GM21515 (cell line): ENCODE measurements around the gene SUFU.

Source experiments
- ATAC-seq: cut with Tn5 transposase; IDR thresholded peaks from one replicate; pipeline ENCODE4 v1.9.1; 2021; ENCODE audit not compliant: unreplicated experiment

Gene SUFU

DNA sequence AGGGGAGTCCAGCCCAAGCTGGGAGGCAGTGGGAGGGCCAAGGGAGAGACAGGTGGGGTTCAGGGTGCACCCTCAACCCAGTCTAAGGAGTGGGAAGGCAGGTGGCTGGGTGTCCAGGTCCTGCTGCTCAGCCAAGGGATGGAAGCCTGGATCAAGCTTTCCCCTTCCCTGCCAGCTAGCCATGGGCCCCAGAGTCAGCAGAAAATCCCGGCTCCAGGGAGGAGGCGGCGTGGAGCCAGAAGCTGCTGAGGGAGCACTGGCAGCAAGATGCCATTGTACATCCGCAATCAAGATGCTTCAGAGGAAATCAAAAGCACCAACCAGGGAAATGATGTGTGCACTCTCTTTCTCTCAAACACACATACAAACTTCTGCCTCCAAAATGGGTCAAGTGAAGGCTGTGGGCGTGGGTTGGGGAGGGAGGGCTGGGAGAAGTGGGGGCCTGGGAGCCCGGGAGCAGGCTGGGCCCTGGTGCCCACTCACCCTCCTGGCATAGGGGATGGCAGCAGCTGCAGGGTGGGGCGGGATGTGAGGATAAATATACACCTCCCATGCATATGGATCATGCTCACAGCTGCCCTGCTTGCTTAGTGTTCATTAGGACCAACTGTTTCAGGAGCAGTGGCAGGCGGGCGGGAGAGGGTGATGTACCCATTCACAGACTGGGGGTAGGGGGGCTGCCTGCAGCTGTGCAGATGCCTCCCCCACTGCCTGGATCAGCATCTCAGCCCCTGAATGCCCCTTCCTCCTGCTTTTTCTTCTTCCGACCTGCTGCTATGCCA is 164.7 kb downstream of the SUFU start:
- no peak for ATAC-seq

DNA sequence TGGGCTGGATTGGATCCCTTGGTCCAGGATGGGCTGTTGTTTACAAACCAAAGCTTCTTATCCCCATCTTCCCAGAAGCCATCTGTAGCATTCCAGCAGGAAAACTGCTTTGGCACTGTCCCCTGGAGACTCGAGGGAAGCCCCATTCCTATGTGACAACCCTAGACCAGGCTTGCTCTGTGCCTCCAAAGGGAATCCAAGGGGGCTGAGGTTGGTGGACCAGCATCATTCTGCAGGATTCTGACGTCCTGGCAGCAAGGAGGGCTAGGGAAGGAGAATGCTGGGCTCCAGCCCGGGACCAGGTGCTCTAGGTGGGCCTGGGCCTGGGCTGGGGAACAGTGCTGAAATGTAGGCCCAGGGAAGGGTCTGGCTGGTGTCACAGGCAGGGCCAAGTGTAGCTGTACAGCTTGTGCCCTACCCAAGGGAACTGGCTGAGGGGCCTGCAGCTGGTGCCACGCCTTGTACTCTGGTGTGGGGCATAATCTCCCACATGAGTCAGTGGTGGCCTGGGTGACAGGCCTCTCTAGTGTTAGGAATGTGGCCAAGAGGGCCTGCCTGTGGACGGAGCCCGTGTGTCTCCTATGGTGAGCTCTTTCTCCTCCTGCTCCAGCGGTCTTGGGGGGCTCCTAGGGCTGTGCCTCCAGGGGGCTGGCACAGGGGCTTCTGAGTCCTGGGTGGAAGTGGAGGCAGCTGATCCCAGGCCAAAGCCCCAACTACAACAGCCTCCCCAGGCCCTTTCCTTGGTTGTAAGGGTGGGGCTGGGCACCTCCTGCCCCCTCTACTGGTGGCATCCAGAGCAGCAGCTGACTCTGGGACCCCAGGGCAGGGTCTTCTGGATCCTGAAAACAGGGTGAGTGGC is 165.7 kb downstream of the SUFU start:
- no peak for ATAC-seq

DNA sequence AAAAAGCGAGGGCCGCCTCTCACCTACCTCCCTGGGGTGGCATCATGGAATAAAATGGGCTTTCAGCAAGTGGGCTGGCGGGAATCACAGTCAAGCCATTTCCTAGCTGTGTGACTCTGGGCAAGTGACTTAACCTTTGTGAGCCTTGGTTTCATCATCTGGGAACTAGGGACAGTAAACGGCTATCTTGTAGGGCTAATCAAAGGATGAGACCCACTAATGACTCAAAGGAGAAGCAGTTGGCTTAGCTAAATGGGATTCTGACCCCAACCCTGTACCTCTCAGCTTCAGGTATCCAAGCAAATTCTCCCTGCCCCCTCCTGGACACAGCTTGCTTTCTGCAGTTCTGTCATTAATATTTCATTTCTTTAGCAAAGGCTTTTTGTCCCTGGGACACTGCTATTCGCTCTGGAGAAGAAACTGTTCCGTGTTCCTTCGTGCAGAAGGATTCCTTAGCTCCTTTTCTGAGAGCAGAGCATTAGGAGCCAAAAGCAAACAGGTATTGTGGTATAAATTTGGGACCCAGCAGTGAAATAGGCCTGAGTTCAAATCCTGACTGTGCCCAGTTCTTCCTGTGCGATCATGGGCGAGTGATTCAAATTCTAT is 166.4 kb downstream of the SUFU start:
- ATAC-seq = no peak

DNA sequence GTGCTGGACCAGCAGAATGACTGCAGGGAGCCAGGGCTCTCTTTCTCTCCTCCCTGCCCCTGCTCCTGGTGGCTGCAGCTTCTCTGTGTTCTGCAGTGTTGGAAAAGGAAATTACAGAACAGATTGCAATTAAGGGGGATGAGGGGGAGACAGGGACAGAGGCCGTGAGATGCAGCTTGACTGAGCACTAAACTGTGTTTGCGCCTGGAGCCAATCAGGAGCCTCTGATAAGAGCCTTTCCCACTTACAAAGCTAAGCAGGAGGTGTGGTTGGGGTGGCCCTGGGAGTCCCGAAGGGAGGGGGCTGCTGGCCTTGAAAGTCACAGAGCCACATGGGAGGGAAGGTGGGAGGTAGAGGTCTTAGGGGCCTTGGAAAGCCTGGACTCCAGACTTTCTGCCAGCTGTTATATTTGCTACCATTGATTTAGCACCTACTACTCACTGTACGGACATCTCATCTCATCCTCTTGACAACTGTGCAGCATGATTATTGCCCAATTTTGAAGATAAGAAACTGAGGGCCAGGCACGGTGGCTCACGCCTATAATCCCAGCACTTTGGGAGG is 167.2 kb downstream of the SUFU start:
- ATAC-seq = no peak

DNA sequence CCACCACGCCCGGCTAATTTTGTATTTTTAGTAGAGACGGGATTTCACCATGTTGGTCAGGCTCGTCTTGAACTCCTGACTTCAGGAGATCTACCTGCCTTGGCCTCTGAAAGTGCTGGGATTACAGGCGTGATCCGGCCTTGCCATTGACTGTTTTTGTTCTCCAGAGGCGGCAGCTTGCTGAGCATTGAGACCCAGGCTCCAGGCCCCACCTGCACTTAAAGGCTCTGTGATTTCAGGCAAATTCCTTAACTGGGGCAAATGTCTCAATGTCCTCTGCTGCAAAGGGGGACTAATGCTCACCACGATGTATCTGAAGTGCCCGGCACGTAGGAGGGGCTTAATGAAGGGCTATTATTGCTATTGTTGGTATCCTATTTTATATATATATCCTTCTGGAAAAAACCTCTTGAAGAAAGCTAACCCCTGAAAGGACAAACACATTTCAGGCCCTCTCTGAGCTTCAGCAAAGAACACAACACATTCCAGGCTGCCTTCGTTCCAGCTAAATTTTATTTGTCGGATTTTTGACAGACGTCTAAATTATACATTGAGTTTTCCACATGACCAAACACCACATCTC is 169.6 kb downstream of the SUFU start:
- no peak for ATAC-seq

DNA sequence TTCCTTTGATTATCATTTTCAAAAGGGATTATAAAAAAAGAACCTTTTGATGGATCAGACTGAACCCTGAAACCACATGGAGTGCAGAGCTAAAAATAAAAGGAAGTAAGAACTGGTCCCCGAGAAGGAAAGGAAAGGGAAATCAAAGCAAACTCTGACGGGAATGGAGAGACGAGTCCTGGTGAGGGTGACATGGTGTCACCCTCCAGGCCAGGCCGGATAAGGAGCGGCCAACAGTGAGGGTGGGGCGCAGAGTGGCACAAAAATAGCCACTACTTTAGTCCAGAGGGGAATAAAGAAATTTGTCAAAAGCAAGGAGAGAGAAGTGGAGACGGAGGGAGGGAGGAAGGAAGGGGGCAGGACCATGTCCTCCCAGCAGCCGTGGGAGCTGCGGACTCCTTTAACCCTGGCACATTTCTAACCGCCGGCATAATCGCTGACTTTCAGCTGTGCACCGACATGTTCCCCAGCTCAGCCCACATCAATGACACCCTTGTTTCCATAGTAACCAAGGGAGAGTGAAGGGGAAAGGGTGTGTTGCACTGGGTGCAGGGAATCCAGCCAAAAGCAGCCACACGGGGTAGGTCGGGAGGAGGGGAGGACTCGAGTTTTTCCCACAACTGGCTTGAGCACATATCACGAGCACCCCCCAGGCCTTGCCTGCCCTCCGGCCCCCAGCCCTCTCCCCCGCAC is 170.2 kb downstream of the SUFU start:
- ATAC-seq = no peak

DNA sequence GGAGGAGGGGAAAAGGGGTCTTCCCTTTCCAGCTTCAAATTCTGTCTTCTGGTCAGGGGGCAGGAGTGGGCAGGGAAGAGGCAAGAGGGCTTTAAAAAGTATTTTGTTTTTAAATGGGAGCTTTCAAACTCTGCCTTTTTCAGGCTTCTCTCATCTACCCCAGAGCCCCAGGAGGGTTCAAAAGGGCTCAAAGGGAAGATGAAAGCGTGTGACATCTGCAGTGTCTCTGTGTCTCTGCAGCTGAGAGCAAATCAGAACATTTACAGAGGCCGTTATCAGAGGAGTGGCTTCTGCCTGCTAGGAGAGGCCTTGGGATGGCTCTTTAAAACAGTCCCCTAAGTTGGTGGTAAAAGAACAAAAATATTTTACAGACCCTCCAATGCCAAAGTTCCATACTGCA is 170.8 kb downstream of the SUFU start:
- no peak for ATAC-seq

DNA sequence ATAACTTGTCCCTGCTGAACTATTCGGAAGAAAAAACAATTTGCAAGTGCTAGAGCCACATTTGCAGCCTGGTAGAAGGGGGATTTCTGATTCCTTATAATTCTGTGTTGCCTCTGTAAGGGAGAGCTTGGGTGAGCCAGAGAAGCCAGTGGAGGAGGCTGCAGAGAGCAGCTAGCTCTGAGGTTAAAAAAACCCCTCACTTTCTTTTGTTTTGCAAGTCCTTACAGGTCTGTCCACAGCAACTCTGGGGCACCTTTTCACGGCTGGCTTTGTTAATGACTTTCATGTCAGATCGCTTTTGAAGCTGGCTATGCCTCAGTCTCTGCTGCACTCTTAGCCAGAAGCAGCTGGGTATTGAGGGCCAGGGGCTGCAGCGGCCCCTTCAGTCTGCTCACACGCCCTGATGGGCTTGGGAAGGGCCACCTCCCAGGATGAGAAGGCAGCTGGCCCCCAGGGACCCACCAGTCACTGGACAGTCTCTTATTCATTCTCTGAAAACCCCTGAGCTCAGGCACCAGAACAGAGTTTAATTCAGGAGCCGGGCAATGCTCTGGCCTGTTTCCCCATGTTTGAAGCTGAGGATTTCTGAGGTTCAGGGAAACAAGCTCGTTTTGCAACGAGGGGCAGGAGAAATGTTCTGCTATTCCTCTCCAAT is 171.4 kb downstream of the SUFU start:
- ATAC-seq = no peak

DNA sequence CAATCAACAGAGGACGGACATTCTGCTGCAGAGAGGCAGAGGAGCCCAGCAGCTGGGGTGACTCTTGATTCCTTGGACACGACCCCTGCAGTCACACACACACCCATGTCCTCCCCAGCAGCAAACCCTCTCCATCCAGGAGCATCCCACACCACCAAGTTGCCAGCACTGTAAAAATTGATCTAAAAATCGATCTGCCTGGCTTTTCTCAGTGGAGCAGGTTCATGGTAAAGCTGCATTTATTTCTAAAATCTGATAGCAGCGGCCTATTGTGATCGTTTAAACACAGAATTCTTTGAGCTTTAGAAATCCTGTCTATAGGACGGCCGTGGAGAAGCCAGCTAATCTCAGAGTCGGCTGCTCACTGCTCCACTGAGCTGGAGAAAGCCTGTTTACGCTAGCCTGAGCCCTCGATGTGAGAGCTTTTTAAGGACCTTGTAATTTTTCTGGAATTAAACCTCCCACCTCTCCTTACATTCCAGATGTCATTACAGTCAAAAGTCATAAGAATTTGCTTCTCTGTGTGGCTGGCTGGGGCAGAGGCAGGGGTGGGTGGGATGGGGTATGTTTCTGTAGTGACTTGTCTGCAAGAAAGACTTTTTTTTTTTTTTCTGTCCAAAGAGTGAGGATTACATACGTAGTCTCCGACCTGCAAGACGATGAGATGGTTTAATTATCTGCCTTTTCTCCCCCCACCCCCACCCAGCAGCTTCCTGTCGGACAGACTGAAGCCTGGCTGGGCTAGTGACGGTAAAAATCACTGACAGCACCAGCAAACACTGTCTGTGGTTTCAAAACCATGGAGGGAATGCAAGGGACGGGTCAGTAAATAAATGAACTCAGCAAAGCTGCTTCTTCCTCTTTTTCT is 172.1 kb downstream of the SUFU start:
- no peak for ATAC-seq

DNA sequence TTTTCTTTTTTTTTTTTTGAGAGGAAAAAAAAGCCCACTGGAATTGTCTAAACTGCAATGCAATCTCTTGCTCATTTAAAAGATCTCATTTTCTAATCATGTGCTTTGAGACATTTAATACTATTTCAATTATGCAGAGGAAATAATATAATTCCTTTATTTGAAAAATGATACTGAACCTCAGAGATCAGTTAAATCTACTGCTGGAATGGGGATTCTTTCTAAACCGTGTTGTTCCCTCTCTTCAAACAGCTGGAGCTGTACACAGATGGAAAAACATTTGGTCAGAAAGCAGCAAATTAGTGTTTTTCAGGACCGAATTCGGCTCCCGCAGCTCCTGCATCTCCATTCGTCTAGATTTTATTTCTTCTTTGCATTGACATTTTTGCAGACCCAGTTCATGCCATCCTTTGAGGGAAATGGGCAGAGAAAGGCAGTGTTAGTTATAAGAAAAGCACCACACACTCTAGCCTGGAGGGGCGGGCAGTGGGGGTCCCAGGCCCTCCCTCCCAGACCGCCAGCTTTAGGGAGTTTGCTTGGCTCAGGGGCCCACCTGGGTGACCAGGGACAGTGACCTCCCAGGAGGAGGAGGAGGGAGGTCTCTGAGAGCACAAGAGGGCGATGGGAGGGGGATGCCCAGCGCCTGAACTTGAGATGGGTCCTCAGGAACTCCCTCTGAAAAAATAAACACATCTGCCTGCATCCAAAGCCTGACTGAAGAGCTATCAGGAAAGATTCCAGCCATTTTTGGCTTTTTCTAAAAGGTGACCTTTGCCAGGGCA is 173.0 kb downstream of the SUFU start:
- no peak for ATAC-seq

DNA sequence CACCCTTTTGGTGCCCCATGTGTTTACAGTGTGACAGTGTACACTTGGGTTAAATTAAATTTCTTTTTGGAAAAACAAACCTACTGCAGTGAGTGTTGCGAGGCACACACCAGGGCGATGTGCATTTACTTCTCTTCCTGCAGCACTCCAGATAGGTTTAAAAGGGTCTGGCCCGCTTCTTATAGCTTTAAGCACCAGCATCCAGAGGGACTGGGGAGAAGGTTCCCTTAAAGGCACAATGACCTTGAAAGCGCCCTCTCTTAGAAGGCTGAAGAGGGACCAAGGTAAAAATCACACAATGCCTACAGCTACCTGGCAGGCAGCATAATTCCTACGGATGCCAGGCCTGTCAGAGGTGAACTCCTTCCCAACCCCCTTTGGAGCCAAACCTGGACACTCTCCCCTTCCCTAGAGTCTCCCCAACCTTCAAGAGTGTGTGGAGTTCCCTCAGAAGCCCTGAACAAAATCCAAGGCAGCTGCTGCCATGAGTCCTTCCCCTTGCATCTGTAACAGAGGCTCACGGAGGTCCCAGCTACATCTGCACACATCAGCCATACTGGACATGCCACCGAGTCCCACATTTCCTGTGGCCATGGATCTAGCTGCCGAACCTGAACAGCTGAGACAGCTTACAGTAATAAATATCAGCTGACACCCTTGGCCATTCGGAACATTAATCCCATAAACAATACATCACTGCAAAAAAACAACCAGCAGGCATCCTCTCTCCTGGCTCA is 173.7 kb downstream of the SUFU start:
- no peak for ATAC-seq

DNA sequence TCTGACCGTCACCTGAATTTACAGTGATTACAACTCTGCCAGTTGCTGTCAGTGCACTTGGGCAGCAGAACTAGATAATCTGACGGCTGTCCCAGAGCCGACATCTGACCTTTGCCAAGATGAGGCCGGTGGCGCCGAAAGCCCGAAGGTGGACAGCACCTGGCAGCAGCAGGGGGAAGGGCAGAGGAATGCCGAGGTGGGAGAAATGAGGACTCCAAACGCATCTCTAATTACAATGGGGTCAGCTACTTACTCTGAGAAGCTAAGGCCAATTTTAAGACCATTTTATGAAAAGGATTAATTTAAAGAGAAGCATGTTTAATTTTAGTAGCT is 174.3 kb downstream of the SUFU start:
- ATAC-seq = no peak

DNA sequence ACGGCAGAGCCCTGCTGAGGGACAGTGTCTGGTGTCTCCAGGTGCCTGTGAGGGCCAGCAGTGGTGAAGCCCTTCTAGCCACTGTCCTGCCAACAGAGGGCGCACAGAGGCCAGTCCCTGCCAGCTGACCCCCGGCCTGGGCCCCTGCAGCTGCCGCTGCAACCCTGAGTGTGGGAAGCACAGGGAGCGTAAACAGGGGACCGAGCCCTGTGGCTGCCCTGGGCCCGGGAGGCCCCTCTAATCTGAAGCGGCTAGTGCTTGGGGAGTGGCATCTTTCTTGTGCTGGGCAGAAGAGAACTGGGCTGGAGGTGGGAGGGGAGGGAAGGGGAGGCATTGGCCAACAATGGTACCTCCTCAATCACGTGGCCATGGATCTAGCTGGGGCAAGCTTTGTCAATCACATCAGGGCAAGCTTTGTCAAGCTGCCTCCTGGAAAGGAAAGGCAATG is 175.1 kb downstream of the SUFU start:
- no peak for ATAC-seq

DNA sequence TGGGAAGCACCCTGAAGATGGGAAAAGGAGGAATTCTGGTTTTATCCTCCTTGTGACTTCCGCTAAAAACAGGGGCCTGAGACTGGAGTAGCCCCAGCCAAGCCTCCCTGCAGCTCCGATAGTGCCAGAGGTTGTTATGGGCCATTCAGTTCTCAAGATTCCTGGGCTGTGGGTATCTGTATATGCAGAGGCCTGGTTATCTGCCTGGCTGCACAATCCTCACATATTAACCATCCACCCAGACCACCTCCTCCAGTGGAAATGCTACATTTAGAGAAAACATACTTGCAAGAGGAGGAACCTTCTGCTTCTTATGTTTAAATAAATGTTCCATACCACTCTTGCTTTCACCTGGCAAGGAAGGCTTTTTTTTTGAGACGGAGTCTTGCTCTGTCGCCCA is 175.8 kb downstream of the SUFU start:
- no peak for ATAC-seq

DNA sequence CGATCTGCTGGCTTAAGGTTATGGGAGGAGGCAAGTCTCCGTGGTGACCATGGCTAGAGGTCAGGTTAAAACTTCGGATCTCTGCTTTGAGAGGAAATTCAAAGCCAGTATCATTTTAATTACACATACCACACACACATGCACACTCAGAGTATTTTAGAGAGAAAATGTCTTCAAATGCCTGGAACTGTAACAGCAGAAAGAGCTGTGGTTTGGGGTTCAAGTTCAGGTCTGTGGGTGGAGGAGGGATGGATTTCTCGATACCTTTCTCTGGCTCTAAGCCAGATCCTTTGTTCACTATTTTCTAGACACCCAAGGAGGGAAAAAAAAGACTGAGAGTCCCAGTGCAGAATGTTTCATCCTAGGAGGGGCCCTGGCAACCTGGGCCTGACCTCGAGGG is 177.9 kb downstream of the SUFU start:
- ATAC-seq = no peak

DNA sequence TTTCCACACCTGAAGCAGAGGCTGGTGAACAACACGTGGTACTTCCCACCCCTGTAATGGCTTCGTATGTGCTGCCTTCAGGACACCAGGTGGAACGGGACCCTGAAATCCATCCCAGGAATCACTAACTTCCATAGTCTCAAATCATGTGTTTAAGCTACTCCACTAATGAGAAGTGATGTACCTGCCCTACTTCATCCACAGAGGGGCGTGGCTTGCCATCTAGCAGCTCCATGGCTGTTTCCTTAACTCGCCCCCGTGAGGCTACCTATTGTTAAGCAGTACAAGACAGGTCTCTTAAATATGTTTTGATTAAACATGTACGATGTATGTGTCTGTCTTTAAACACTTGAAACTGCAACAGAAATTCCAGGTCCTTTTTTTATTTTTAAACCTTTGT is 178.6 kb downstream of the SUFU start:
- ATAC-seq = no peak

DNA sequence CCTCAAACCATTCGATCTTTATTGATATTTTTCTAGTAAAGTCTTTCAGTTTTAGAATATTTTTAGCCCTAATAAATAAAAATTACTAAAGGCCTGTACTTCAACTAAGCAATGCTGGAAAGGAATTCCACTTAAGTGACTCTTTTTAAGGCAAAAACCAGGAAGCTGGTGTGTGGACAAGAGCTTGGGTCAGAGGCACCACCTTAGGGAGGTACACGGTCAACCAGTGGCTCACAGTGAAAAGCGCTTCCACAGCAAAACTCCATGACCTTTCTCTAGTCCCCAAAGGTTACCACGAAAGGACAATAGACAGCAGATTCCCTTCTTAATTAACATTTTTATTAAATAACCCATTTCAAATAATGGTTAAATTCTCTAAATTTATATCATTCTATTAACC is 179.2 kb downstream of the SUFU start:
- ATAC-seq = no peak
